ENCODE data around the gene TEFM.
"Not testable (repeated sequence)": the region's sequence is repeated elsewhere in the genome, so short reads cannot be mapped to it uniquely, and the experiment has no call there.

The TEFM gene

GRCh38 chr17:30920683-30921543 lies 14.9 kb upstream of the TEFM start:
- no peak for FAIRE-seq

DNA sequence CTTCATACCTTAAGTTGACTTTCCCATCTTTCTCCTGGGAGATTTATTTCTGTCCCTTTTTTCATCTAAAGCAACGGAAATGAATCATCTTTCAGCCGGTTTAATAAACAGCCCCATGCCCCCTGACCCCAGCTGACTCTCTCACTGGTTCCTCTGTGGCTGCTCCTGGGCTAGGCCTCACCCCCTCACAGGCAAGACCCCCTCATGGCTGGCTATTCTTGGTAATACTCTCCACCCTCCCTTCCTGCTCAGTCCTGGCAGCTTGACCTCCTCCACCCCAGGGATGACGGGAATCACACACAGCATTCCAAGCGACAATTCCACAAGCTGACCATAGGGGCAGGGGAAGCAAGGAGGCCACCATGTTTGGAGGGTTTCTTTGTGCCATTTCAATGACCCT lies 14.2 kb upstream of the TEFM start:
- no peak for FAIRE-seq

DNA sequence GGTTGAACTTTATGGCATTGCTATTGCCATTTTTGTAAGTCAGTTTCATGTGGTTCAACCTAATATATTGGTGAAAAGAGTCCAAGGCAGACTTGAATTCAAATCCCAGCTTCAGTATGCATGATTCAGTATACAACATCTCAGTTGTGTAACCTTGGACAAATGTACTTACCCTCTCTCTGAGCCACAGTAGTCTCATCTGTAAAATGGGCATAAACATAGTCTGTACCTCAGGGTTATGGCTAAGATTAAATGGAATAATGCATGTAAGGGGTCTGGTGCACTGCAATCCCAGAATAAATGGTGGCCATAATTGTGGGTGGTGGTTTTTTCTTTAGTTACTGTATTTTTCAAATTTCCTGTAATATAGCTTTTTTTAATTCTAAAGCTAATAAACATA lies 11.0 kb upstream of the TEFM start:
- no peak for FAIRE-seq

DNA sequence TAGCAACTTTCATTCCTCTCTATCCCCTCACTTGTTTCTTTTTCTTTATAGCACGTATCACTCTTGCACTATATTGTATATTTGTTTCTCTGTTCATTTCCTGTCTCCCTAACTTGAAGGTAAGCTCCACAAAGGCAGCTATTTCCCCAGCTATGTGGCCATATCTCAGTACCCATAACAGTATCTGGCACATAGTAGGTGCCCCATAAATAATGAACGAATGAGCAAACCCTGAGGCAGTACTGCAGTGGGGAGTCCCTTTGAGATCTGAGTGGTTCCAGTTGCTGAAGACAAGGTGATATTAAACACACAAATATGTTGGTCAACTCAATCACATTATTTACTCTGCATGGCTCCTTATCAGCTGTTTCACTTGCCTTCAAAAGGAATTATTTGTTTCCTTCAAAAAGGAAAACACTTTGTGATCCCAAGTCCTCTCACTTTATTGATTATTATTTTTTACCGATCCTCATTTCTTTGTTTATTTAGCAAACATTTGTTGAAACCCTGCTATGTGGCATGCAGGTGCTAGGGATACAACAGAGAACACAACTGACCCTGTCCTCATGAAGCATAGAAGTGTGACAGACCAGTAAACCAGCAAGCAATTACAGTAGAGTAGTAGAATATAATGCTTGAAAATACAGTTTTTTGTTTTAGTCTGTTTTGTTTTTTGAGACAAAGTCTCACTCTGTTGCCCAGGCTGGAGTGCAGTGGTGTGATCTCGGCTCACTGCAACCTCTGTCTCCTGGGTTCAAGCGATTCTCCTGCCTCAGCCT lies 10.0 kb upstream of the TEFM start:
- no peak for FAIRE-seq

GRCh38 chr17:30913955-30914354 lies 7.9 kb upstream of the TEFM start:
- no peak for FAIRE-seq

GRCh38 chr17:30910151-30910550 lies 4.1 kb upstream of the TEFM start:
- not testable (repeated sequence) for FAIRE-seq

DNA sequence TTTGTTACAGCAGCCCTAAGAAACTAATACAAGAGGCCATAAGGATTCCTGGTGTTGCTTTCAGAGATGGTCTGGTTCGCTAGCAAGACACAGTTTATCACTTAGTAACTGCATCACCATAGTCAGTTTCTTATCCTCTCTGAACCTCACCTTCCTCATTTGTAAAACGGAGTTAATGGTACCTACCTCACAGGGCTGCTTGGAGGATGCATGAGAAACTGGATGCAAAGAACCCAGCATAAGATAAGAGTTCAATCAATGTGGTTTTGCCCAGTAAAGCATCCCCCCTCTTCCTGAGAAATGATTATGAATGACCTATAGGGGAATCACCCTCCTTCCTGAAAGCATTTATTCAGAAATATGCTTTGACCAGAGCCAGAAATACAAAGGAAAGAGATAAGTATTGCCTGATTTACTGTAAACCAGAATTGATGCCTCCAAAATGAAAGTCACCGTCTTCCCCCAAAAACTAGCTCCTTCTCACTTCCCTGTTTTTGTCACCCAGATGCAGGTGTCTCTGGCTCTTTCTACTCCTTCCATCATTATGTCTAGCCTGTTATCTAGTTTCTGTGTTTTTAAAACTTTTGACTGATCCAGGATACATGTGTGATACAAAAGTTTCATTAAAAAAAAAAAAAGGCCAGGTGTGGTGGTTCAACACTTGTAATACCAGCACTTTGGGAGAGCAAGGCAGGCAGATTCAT lies 2.8 kb upstream of the TEFM start:
- no peak for FAIRE-seq

DNA sequence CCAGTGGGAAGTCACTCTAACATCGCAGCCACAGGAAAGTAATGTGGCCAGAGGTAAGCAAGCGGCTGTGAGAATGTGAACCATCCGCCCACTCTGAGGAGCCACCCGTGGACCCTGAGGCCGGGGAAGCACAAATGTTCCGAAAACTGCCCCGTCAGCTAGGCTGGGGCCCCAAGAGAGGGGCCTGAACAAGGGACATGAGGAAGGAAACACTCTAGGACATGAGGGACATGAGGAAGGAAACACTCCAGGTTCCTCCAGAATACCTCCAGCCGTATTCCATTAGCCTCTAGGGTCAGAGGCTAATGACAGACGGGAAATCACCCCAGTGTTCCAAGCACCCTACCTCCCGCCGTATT lies 317 bp downstream of the TEFM start:
- no peak for FAIRE-seq

DNA sequence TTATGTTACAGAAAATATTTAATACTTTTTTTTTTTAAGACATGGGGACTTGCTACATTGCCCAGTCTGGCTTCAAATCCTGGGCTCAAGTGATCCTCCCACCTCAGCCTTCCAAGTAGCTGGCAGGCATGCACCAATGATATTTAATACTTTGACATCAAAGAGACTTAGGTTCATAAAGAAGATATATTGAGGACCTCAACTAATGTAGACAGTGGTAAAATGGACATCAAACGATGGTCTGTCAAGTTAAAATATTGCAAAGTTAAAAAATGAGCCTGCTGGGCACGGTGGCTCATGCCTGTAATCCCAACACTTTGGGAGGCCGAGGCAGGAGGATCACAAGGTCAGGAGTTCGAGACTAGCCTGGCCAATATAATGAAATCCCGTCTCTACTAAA lies 8.7 kb downstream of the TEFM start:
- no peak for FAIRE-seq

- no peak for FAIRE-seq
These were observed 11.8 kb downstream of the TEFM start for GRCh38 chr17:30894236-30894635.

DNA sequence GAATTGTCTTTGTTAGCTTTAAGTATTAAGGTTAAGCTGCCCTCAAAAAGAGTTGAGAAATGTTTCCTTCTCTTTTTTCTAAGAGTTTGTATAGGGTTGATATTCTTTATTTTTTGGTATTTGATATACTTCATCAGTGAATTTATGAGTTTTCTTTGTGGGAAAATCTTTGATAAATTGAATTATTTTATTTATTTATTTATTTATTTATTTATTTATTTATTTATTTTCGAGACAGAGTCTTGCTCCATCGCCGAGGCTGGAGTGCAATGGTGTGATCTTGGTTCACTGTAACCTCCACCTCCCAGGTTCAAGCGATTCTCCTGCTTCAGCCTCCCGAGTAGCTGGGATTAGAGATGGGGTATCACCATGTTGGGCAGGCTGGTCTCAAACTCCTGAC lies 19.9 kb downstream of the TEFM start:
- no peak for FAIRE-seq

GRCh38 chr17:30869005-30869404 lies 37.0 kb downstream of the TEFM start:
- FAIRE-seq, result no peak

- no peak for FAIRE-seq
These were observed 41.4 kb downstream of the TEFM start for GRCh38 chr17:30864636-30865035.

- no peak for FAIRE-seq
These were observed 47.3 kb downstream of the TEFM start for GRCh38 chr17:30858556-30859250.

DNA sequence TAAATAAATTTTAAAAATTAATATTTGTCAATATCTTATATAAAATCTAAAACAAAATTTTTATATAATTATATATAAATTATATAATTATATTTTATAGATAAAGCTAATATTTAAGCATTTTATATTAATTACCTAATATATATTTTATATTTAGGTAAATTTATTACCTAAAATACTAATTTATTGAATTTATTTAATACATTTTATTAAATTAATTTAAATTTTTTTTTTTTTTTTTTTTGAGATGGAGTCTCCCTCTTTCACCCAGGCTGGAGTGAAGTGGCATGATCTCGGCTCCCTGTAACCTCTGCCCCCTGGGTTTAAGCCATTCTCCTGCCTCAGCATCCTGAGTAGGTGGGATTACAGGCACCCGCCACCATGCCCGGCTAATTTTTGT lies 51.9 kb downstream of the TEFM start:
- FAIRE-seq, result no peak
